ENCODE data around the gene C1orf174. TPM values are rescaled to one million over a fixed set of nuclear protein-coding genes. Genes with fewer than 3 reads are reported as not detected.

Gene C1orf174
- total and polyA plus RNA-seq, 2 of the 13 experiments (the other 11 are each of a cell fraction or from before 2014, with no cell fraction given): 21.6 to 31.4 TPM

DNA sequence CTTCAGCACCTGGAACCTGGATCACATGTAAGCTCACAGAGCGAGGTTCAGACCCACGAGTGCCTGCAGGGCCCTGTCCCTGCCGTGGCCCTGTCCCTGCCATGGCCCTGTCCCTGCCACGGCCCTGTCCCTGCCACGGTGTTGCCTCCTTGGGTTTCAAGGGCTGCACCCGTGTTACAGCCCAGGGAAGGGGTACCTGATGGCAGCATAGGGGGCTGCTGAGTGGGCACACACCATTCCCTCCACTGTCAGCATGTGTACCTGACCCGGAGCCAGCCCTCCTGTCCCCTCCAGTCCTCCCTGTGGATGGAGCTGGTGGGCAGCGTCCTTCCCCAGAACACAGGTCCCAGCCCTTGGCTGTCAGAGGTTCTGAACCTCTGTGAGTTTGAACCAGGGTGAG lies 27.5 kb downstream of the C1orf174 start:
- H3K27ac ChIP-seq (ENCODE audit: extremely low read length, insufficient read depth, low read length): no peak overlapping the region
- no peak overlapping the region for H3K9ac ChIP-seq (ENCODE audit: insufficient read depth, low read depth, low read length)
- no peak overlapping the region for H2AFZ ChIP-seq (ENCODE audit: low read length)
- H3K4me1 ChIP-seq (ENCODE audit: insufficient read depth, low read length): no peaks in the 10 kb centered on the region
- TF ChIP-seq RAD51 (IDR thresholded peaks at IDR 0.05; ENCODE audit: borderline replicate concordance): no peak
- TF ChIP-seq ZKSCAN5 (CRISPR knock-in tag; IDR thresholded peaks at IDR 0.05): no peak
- no peak for TF ChIP-seq HINFP (CRISPR knock-in tag; IDR thresholded peaks at IDR 0.05; ENCODE audit: low read depth)
- TF ChIP-seq REXO4 (CRISPR knock-in tag; IDR thresholded peaks at IDR 0.05; ENCODE audit: borderline replicate concordance): no peak
- no peak for TF ChIP-seq RFX3 (CRISPR knock-in tag; IDR thresholded peaks at IDR 0.05)
- no peak for TF ChIP-seq ZNF3 (CRISPR knock-in tag; IDR thresholded peaks at IDR 0.05)
- no peak for TF ChIP-seq ZSCAN29 (CRISPR knock-in tag; conservative IDR thresholded peaks at IDR 0.05)
- no peak for TF ChIP-seq ZNF224 (CRISPR knock-in tag; IDR thresholded peaks at IDR 0.05)
- no peak for TF ChIP-seq ZNF572 (CRISPR knock-in tag; IDR thresholded peaks at IDR 0.05)
- TF ChIP-seq ZSCAN31 (CRISPR knock-in tag; IDR thresholded peaks at IDR 0.05; ENCODE audit: low read depth): no peak
- no peak for TF ChIP-seq ZNF598 (CRISPR knock-in tag; IDR thresholded peaks at IDR 0.05; ENCODE audit: borderline replicate concordance)
- no peak for TF ChIP-seq ZBTB25 (CRISPR knock-in tag; IDR thresholded peaks at IDR 0.05)
- TF ChIP-seq ZNF549 (CRISPR knock-in tag; IDR thresholded peaks at IDR 0.05): no peak
- no peak for TF ChIP-seq FOXM1 (CRISPR knock-in tag; IDR thresholded peaks at IDR 0.05)
- no peak for TF ChIP-seq ZNF350 (CRISPR knock-in tag; IDR thresholded peaks at IDR 0.05; ENCODE audit: borderline replicate concordance, low read depth)
- no peak for TF ChIP-seq ZBTB10 (CRISPR knock-in tag; IDR thresholded peaks at IDR 0.05; ENCODE audit: borderline replicate concordance)
- FAIRE-seq (no peak), ATAC-seq (no peak), DNase-seq (ENCODE audit: low spot score) (no peak)
- peaks cover 5 to 7% of the 10 kb centered on the region in 2 experiments; a peak in 3 of 5 replicates for H3K36me3 ChIP-seq (replicated peaks in 1 of 2; ENCODE audit: control insufficient read depth in 1 of 2, insufficient read depth in 2 of 2, low read length in 2 of 2)
- ChIA-PET POLR2A (no interaction called here), CTCF (ENCODE audit: low intra/inter-chr PET ratio, low total read pairs) (no interaction called here)
- no peak overlapping the region for H3K4me3 ChIP-seq (replicated peaks in 1 of 3; ENCODE audit: insufficient read depth in 1 of 3, low read depth in 2 of 3, low read length in 3 of 3)
- intact Hi-C loops (cut with micrococcal nuclease; ENCODE audit: unreplicated experiment) (no loop called here), in situ Hi-C loops (cut with HindIII; ENCODE audit: extremely low pct_ligation_motif_present, low pct_unique_long_range_greater_than_20kb) (no loop called here)
- no peaks in the 10 kb centered on the region for H4K20me1 ChIP-seq (ENCODE audit: insufficient read depth, low read length)
- 92% methylated on average over 5 of the region's 8 CpGs for WGBS (ENCODE audit: low lambda C conversion rate)
- BruUV-seq (replicated peaks): no TSS peak
- no peaks in the 10 kb centered on the region for H3K79me2 ChIP-seq (ENCODE audit: insufficient read depth, low read length)
- no peaks in the 10 kb centered on the region for H3K27me3 ChIP-seq (ENCODE audit: control insufficient read depth in 1 of 2, insufficient read depth in 2 of 2, low read length in 2 of 2)
- no peak overlapping the region for H3K4me2 ChIP-seq (ENCODE audit: low read depth, low read length)
- no peaks in the 10 kb centered on the region for H3K9me3 ChIP-seq (ENCODE audit: low read length)
